Measurements from ENCODE around the gene GREB1.
A peak's percentile ranks its signal among the peaks of the same experiment; 100 is the strongest.

Gene GREB1

GRCh38 chr2:11662882-11663281 lies 129.0 kb downstream of the GREB1 start:
- DNase-seq (ENCODE audit: low spot score), result no peak

- no peak for DNase-seq (ENCODE audit: low spot score)
Observed at GRCh38 chr2:11663427-11663826, 129.6 kb downstream of the GREB1 start.

- no peak for DNase-seq (ENCODE audit: low spot score)
Observed at GRCh38 chr2:11665028-11665427, 131.2 kb downstream of the GREB1 start.

GRCh38 chr2:11665510-11666362 lies 131.9 kb downstream of the GREB1 start:
- DNase-seq (ENCODE audit: low spot score), result no peak

- no peak for DNase-seq (ENCODE audit: low spot score)
Observed at GRCh38 chr2:11667194-11667593, 133.3 kb downstream of the GREB1 start.

- no peak for DNase-seq (ENCODE audit: low spot score)
Observed at GRCh38 chr2:11667866-11668637, 134.2 kb downstream of the GREB1 start.

GRCh38 chr2:11669454-11670291 lies 135.8 kb downstream of the GREB1 start, which contains the start of gene NTSR2:
TSS of gene NTSR2 (minus strand) at chr2:11670195. CDS start at chr2:11670129, 66 bp downstream.
- peak; percentile 49 for DNase-seq (ENCODE audit: low spot score)

- DNase-seq (ENCODE audit: low spot score), result no peak
Observed at GRCh38 chr2:11672407-11672806, 138.6 kb downstream of the GREB1 start.

- DNase-seq (ENCODE audit: low spot score), result no peak
Observed at GRCh38 chr2:11674983-11675382, 141.1 kb downstream of the GREB1 start.

GRCh38 chr2:11675423-11676112 lies 141.7 kb downstream of the GREB1 start:
- no peak for DNase-seq (ENCODE audit: low spot score)

- no peak for DNase-seq (ENCODE audit: low spot score)
Observed at GRCh38 chr2:11676640-11677039, 142.8 kb downstream of the GREB1 start.

GRCh38 chr2:11677136-11678055 lies 143.6 kb downstream of the GREB1 start:
- DNase-seq (ENCODE audit: low spot score), result no peak

- no peak for DNase-seq (ENCODE audit: low spot score)
Observed at GRCh38 chr2:11678306-11678960, 144.6 kb downstream of the GREB1 start.

GRCh38 chr2:11679016-11679415 lies 145.2 kb downstream of the GREB1 start:
- no peak for DNase-seq (ENCODE audit: low spot score)

GRCh38 chr2:11679486-11680181 lies 145.8 kb downstream of the GREB1 start:
- no peak for DNase-seq (ENCODE audit: low spot score)

GRCh38 chr2:11680182-11680900 lies 146.5 kb downstream of the GREB1 start:
- no peak for DNase-seq (ENCODE audit: low spot score)

- no peak for DNase-seq (ENCODE audit: low spot score)
Observed at GRCh38 chr2:11680901-11681721, 147.3 kb downstream of the GREB1 start.
